HepG2 (cell line): ENCODE results near the gene MMP17. TPM values are rescaled to one million over a fixed set of nuclear protein-coding genes. Genes with fewer than 3 reads are reported as not detected.
A peak's percentile ranks its signal among the peaks of the same experiment; 100 is the strongest.

ENCODE experiments used
- ADNP ChIP-seq: sonication (generic); formaldehyde crosslinking; IDR thresholded peaks from 2 replicates; pipeline ENCODE4 v1.4.0; 2020; ENCODE audit warnings: missing genetic modification reagents
- CAMTA2 ChIP-seq: sonication (generic); formaldehyde crosslinking; IDR thresholded peaks from 2 replicates; pipeline ENCODE4 v1.4.0; 2020; ENCODE audit warnings: mild to moderate bottlenecking, missing genetic modification reagents, borderline replicate concordance
- CENPX ChIP-seq: sonication (generic); formaldehyde crosslinking; IDR thresholded peaks from 2 replicates; pipeline ENCODE4 v1.9.0; 2021; ENCODE audit warnings: mild to moderate bottlenecking, missing genetic modification reagents, moderate library complexity
- DBP ChIP-seq: sonication (generic); formaldehyde crosslinking; IDR thresholded peaks from 2 replicates; pipeline ENCODE4 v1.4.0; 2020; ENCODE audit warnings: missing genetic modification reagents; ENCODE audit errors: not compliant biosample characterization
- EP300 ChIP-seq, 3 experiments: sonication (generic) in 1 of 3; formaldehyde crosslinking in 1 of 3; IDR thresholded peaks; 2 replicates each; pipeline versions ENCODE4 v1.5.1 to v1.6.1; 2011 to 2020; ENCODE audit warnings: low read depth in 2 of 3, low read length in 2 of 3, borderline replicate concordance in 1 of 3, improper control_type of control experiment in 1 of 3, mild to moderate bottlenecking in 1 of 3, missing genetic modification reagents in 1 of 3, moderate library complexity in 1 of 3
- ETS1 ChIP-seq: sonication (generic); formaldehyde crosslinking; IDR thresholded peaks from 2 replicates; pipeline ENCODE4 v1.4.0; 2020; ENCODE audit warnings: missing genetic modification reagents
- HOXD1 ChIP-seq: sonication (generic); formaldehyde crosslinking; IDR thresholded peaks from 2 replicates; pipeline ENCODE4 v1.5.0; 2020; ENCODE audit warnings: missing genetic modification reagents
- KDM2A ChIP-seq: sonication (generic); formaldehyde crosslinking; IDR thresholded peaks from 2 replicates; pipeline ENCODE4 v1.4.0; 2020; ENCODE audit warnings: low read depth, missing genetic modification reagents, borderline replicate concordance
- KMT2B ChIP-seq: IDR thresholded peaks from 2 replicates; pipeline ENCODE4 v1.6.1; 2016; ENCODE audit warnings: missing genetic modification reagents, missing compliant biosample characterization
- MED1 ChIP-seq: sonication (generic); formaldehyde crosslinking; IDR thresholded peaks from 2 replicates; pipeline ENCODE4 v1.4.0; 2020; ENCODE audit warnings: missing genetic modification reagents
- RARG ChIP-seq: sonication (generic); formaldehyde crosslinking; IDR thresholded peaks from 2 replicates; pipeline ENCODE4 v1.4.0; 2020; ENCODE audit warnings: low read depth, mild to moderate bottlenecking, missing genetic modification reagents
- RBM22 ChIP-seq: fragments of 200-400 bp; formaldehyde crosslinking; optimal IDR thresholded peaks from 2 replicates; pipeline ENCODE3; 2017; ENCODE audit warnings: mild to moderate bottlenecking, low read length, moderate library complexity
- RELA ChIP-seq: sonication (generic); formaldehyde crosslinking; IDR thresholded peaks from 2 replicates; pipeline ENCODE4 v1.4.0; 2020; ENCODE audit warnings: missing genetic modification reagents
- RFX3 ChIP-seq: IDR thresholded peaks from 2 replicates; pipeline ENCODE4 v1.6.1; 2016; ENCODE audit warnings: missing biosample characterization, missing genetic modification reagents
- ZBTB33 ChIP-seq: sonication (generic); formaldehyde crosslinking; IDR thresholded peaks from 2 replicates; pipeline ENCODE4 v1.4.0; 2020; ENCODE audit warnings: missing genetic modification reagents
- ZBTB7B ChIP-seq: sonication (generic); formaldehyde crosslinking; IDR thresholded peaks from 2 replicates; pipeline ENCODE4 v1.4.0; 2020; ENCODE audit warnings: missing genetic modification reagents
- ZBTB8A ChIP-seq: sonication (generic); formaldehyde crosslinking; IDR thresholded peaks from 2 replicates; pipeline ENCODE4 v1.4.0; 2020; ENCODE audit warnings: mild to moderate bottlenecking, low read depth, missing genetic modification reagents, borderline replicate concordance
- ZNF18 ChIP-seq: sonication (generic); formaldehyde crosslinking; IDR thresholded peaks from 2 replicates; pipeline ENCODE4 v1.8.0; 2022; ENCODE audit warnings: mild to moderate bottlenecking, missing genetic modification reagents; ENCODE audit not compliant: insufficient replicate concordance
- ZNF20 ChIP-seq: sonication (generic); formaldehyde crosslinking; IDR thresholded peaks from 2 replicates; pipeline ENCODE4 v1.4.0; 2020; ENCODE audit warnings: mild to moderate bottlenecking, moderate library complexity, missing genetic modification reagents
- ZNF207 ChIP-seq: fragments of 450-650 bp; IDR thresholded peaks from 2 replicates; pipeline ENCODE4 v1.6.1; 2016; ENCODE audit warnings: antibody characterized with exemption, borderline replicate concordance
- ZNF432 ChIP-seq: sonication (generic); formaldehyde crosslinking; IDR thresholded peaks from 2 replicates; pipeline ENCODE4 v1.5.0; 2020; ENCODE audit warnings: missing genetic modification reagents, mild to moderate bottlenecking, borderline replicate concordance
- ZNF674 ChIP-seq: sonication (generic); formaldehyde crosslinking; IDR thresholded peaks from 2 replicates; pipeline ENCODE4 v1.5.0; 2020; ENCODE audit warnings: low read depth, mild to moderate bottlenecking, missing genetic modification reagents
- ZNF768 ChIP-seq: sonication (generic); formaldehyde crosslinking; IDR thresholded peaks from 2 replicates; pipeline ENCODE4 v1.4.0; 2020; ENCODE audit warnings: missing genetic modification reagents
- ZNF770 ChIP-seq: sonication (generic); formaldehyde crosslinking; IDR thresholded peaks from 2 replicates; pipeline ENCODE4 v1.5.0; 2020; ENCODE audit warnings: mild to moderate bottlenecking, missing genetic modification reagents
- polyA plus RNA-seq, 8 experiments: library from polyadenylated mRNA; depleted of rRNA in 3 of 8; stranded (reverse) in 7 of 8; unstranded in 1 of 8; fragments of >200 nt; fragmentation: Illumina TruSeq in 4 of 8; extraction: Trizol in 4 of 8; gene quantifications; 2 replicates each; pipeline versions ENCODE4 v1.2.1 to v1.2.3, GENCODE V29; 2011 to 2016; ENCODE audit warnings: low read depth in 4 of 8, missing spikeins in 1 of 8, mixed read lengths in 1 of 8; ENCODE audit not compliant: insufficient read depth in 1 of 8
- total RNA-seq, 5 experiments: library from RNA; depleted of rRNA; stranded (reverse); fragments of >200 nt; fragmentation: Illumina TruSeq; extraction: Trizol; gene quantifications; 2 replicates each; pipeline ENCODE4 v1.2.3, GENCODE V29; 2016; ENCODE audit warnings: low read depth in 1 of 5

Gene MMP17
- total and polyA plus RNA-seq, 2 of the 13 experiments (the other 11 are each of a cell fraction or from before 2014, with no cell fraction given), result 0.55 to 0.80 TPM

GRCh38 chr12:131862084-131862441 lies 33.9 kb downstream of the MMP17 start (continued):
- TF ChIP-seq ZNF770 (peak; percentile 76; the same call in 1 of the 2 replicates), DBP (CRISPR knock-in tag) (no peak), EP300 (IDR thresholded peaks at IDR 0.05; ENCODE audit: low read depth in 2 of 2, low read length in 2 of 2) (peak in 1 of 2 experiments; percentile 65; a peak in 2 of 4 replicates), EP300 (CRISPR knock-in tag; IDR thresholded peaks at IDR 0.05; ENCODE audit: borderline replicate concordance) (no peak; the same call in 1 of the 2 replicates), ZBTB7B (peak; percentile 22; the same call in 1 of the 2 replicates), RFX3 (CRISPR knock-in tag) (no peak), MED1 (peak; percentile 80), ZBTB8A (CRISPR knock-in tag) (no peak), KMT2B (no peak), ZNF768 (CRISPR knock-in tag) (no peak), ZBTB33 (no peak), ZNF207 (no peak), RARG (CRISPR knock-in tag) (no peak), CENPX (CRISPR knock-in tag) (no peak), ZNF674 (CRISPR knock-in tag) (no peak), KDM2A (CRISPR knock-in tag) (no peak), ETS1 (no peak), RELA (CRISPR knock-in tag) (no peak), CAMTA2 (0 out of 2 replicates have a peak, but pooled peaks have one; percentile 43), ZNF432 (no peak), ZNF20 (CRISPR knock-in tag) (no peak), HOXD1 (no peak; the same call in 1 of the 2 replicates), RBM22 (no peak), ZNF18 (CRISPR knock-in tag) (no peak), ADNP (CRISPR knock-in tag) (no peak)
